Measurements from ENCODE around the gene ADAP1. TPM values are rescaled to one million over a fixed set of nuclear protein-coding genes. Genes with fewer than 3 reads are reported as not detected.

Gene ADAP1
- total RNA-seq, 4 donors from 2014 or later, result 41.9 to 94.2 (median 78.3) TPM

- no peak for TF ChIP-seq EP300 (IDR thresholded peaks at IDR 0.05)
- 85% methylated on average over 14 of the region's 28 CpGs for WGBS
- Histone ChIP-seq H3K27me3 (peaks cover 0 to 26% (median 0%) of the 10 kb centered on the region in 4 donors), H3K27ac (replicated peaks in 1 of 4) (no peak overlapping the region), H3K9me3 (no peaks in the 10 kb centered on the region), H3K4me3 (no peak overlapping the region), H3K4me1 (peaks cover 7 to 15% (median 11%) of the 10 kb centered on the region in 4 donors), H3K36me3 (peaks cover 0 to 42% (median 33%) of the 10 kb centered on the region in 4 donors)
- DNase-seq (ENCODE audit: extremely low spot score), result no peak
- intact Hi-C loops (cut with DNase I), result loop anchor here (5.0 kb wide), 2 partner anchors 33 to 183 kb away; no protein-coding TSS in a partner anchor
These were observed 40.3 kb upstream of the ADAP1 start for GRCh38 chr7:994592-995308.

GRCh38 chr7:992709-993607, 38.5 kb upstream of the ADAP1 start:
- intact Hi-C loops (cut with DNase I), result loop anchor here (1.0 to 5.0 kb wide), 3 partner anchors 34 to 184 kb away; no protein-coding TSS in a partner anchor

DNA sequence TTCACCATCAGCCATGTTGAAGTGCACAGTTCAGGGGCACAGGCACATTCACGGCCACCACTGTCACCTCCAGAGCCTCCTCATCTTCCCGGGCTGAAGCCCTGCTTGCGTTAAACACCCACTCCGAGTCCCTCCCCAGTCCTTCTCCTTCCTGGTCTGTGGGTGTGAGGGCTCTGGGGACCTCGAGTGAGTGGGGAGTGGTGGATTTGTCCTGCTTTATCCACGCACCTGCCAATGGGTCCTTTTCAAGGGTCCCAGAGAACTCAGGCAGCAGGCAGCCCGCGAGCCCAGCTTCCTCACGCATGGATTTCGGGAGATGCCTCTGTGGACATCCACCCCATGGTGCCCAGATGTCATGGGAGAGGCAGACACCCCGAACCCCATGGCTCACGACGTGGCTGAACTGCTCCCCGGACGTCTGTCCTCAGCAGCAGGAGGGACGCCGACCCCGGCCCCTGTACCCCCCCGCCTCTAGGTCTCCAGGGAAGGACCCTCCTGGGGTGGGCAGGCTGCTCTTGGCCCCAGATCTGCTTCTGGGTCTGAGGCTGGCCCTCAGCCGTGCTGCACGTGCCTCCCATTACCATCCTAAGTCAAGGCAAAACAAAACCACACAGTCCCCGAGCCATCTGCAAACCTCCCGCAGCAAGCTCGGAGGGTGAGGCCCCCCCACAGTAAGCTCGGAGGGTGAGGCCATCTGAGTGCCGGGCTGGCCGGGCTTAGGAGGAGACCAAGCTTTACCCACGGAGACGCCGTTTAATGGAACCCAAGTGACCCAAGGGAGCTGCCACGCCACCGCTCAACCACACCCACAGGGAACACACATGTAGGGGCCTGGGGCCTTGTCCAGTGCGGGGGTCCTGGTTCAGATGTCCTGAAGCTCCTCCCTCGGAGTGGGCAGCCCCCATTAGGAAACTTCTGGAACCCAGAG, 37.5 kb upstream of the ADAP1 start:
- Histone ChIP-seq H3K4me3 (no peak overlapping the region), H3K9me3 (no peaks in the 10 kb centered on the region), H3K4me1 (peaks cover 12 to 29% (median 22%) of the 10 kb centered on the region in 4 donors), H3K36me3 (peaks cover 0 to 22% (median 14%) of the 10 kb centered on the region in 4 donors), H3K27ac (replicated peaks in 1 of 4) (no peak overlapping the region), H3K27me3 (peaks cover 0 to 54% (median 19%) of the 10 kb centered on the region in 4 donors)
- WGBS, result 66% methylated on average over 20 of the region's 34 CpGs
- intact Hi-C loops (cut with DNase I), result loop anchor here (5.0 kb wide), 2 partner anchors 35 to 185 kb away; no protein-coding TSS in a partner anchor
- no peak for DNase-seq (ENCODE audit: extremely low spot score)
- TF ChIP-seq, protein P1, sequence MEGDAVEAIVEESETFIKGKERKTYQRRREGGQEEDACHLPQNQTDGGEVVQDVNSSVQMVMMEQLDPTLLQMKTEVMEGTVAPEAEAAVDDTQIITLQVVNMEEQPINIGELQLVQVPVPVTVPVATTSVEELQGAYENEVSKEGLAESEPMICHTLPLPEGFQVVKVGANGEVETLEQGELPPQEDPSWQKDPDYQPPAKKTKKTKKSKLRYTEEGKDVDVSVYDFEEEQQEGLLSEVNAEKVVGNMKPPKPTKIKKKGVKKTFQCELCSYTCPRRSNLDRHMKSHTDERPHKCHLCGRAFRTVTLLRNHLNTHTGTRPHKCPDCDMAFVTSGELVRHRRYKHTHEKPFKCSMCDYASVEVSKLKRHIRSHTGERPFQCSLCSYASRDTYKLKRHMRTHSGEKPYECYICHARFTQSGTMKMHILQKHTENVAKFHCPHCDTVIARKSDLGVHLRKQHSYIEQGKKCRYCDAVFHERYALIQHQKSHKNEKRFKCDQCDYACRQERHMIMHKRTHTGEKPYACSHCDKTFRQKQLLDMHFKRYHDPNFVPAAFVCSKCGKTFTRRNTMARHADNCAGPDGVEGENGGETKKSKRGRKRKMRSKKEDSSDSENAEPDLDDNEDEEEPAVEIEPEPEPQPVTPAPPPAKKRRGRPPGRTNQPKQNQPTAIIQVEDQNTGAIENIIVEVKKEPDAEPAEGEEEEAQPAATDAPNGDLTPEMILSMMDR (IDR thresholded peaks at IDR 0.05), result no peak
- no peak for TF ChIP-seq POLR2A (IDR thresholded peaks at IDR 0.05; ENCODE audit: low read depth)
- TF ChIP-seq POLR2AphosphoS5 (IDR thresholded peaks at IDR 0.05), result no peak
- TF ChIP-seq EP300 (IDR thresholded peaks at IDR 0.05), result no peak

More at GRCh38 chr7:992709-993607, 38.5 kb upstream of the ADAP1 start:
- Histone ChIP-seq H3K9me3 (no peaks in the 10 kb centered on the region), H3K4me3 (no peak overlapping the region), H3K27me3 (peaks cover 0 to 44% (median 11%) of the 10 kb centered on the region in 4 donors), H3K4me1 (peaks cover 12 to 27% (median 22%) of the 10 kb centered on the region in 4 donors), H3K36me3 (peaks cover 0 to 31% (median 23%) of the 10 kb centered on the region in 4 donors), H3K27ac (replicated peaks in 1 of 4) (no peak overlapping the region)
- TF ChIP-seq POLR2A (IDR thresholded peaks at IDR 0.05; ENCODE audit: low read depth) (no peak), POLR2AphosphoS5 (IDR thresholded peaks at IDR 0.05) (peak; percentile 62 to 79)
- TF ChIP-seq, protein P1 (IDR thresholded peaks at IDR 0.05), result peak; percentile 99 to 100 (median 100)
- peak; percentile 98 for DNase-seq (ENCODE audit: extremely low spot score)
- WGBS, result 18% methylated on average over 16 of the region's 34 CpGs

- Histone ChIP-seq H3K9me3 (no peaks in the 10 kb centered on the region), H3K36me3 (peaks cover 0 to 13% (median 6%) of the 10 kb centered on the region in 4 donors), H3K27ac (replicated peaks in 1 of 4) (no peak overlapping the region), H3K27me3 (peaks cover 0 to 62% (median 20%) of the 10 kb centered on the region in 4 donors), H3K4me1 (peaks cover 12 to 29% (median 22%) of the 10 kb centered on the region in 4 donors), H3K4me3 (no peak overlapping the region)
- no peak for TF ChIP-seq POLR2A (IDR thresholded peaks at IDR 0.05; ENCODE audit: low read depth)
- TF ChIP-seq, protein P1 (IDR thresholded peaks at IDR 0.05), result no peak
- no peak for TF ChIP-seq EP300 (IDR thresholded peaks at IDR 0.05)
- no peak for TF ChIP-seq POLR2AphosphoS5 (IDR thresholded peaks at IDR 0.05)
- DNase-seq (ENCODE audit: extremely low spot score), result no peak
- intact Hi-C loops (cut with DNase I), result loop anchor here (5.0 kb wide), 2 partner anchors 36 to 186 kb away; no protein-coding TSS in a partner anchor
- WGBS, result 67% methylated on average over 20 of the region's 35 CpGs
These were observed 36.7 kb upstream of the ADAP1 start for GRCh38 chr7:990933-991728.
